NCI-H2107 (cell line): Measurements from ENCODE around the gene MFSD8.
A peak's percentile ranks its signal among the peaks of the same experiment; 100 is the strongest.
"Not testable (repeated sequence)": the region's sequence is repeated elsewhere in the genome, so short reads cannot be mapped to it uniquely, and the experiment has no call there.

Source experiments
- DNase-seq: peaks from one replicate; lab custom pipeline; 2025; lab: John Stamatoyannopoulos, UW

MFSD8 gene

GRCh38 chr4:127931836-127932235, 33.1 kb downstream of the MFSD8 start:
- not testable (repeated sequence) for DNase-seq

GRCh38 chr4:127930175-127930574, 34.8 kb downstream of the MFSD8 start:
- DNase-seq, result no peak

- not testable (repeated sequence) for DNase-seq
Measured at GRCh38 chr4:127925720-127926119, 39.3 kb downstream of the MFSD8 start.

- no peak for DNase-seq
Measured at GRCh38 chr4:127922226-127922625, 42.7 kb downstream of the MFSD8 start.

- no peak for DNase-seq
Measured at GRCh38 chr4:127920521-127920920, 44.5 kb downstream of the MFSD8 start.

- no peak for DNase-seq
Measured at GRCh38 chr4:127917151-127917550, 47.8 kb downstream of the MFSD8 start.

- DNase-seq, result no peak
Measured at GRCh38 chr4:127916512-127916911, 48.5 kb downstream of the MFSD8 start.

GRCh38 chr4:127905029-127905428, 59.9 kb downstream of the MFSD8 start:
- DNase-seq, result no peak

GRCh38 chr4:127899682-127900081, 65.3 kb downstream of the MFSD8 start:
- DNase-seq, result not testable (repeated sequence)

- DNase-seq, result no peak
Measured at GRCh38 chr4:127896528-127896927, 68.4 kb downstream of the MFSD8 start.

GRCh38 chr4:127896069-127896468, 68.9 kb downstream of the MFSD8 start:
- no peak for DNase-seq

GRCh38 chr4:127889903-127890302, 75.1 kb downstream of the MFSD8 start:
- DNase-seq, result no peak

GRCh38 chr4:127888559-127888958, 76.4 kb downstream of the MFSD8 start:
- no peak for DNase-seq

GRCh38 chr4:127881563-127881864, 83.5 kb downstream of the MFSD8 start:
- DNase-seq, result no peak

GRCh38 chr4:127880763-127881562, 84.0 kb downstream of the MFSD8 start, which contains the start of gene PLK4:
PLK4 (plus strand) TSS chr4:127880893; CDS start chr4:127881135, 242 bp downstream.
- peak; percentile 83 for DNase-seq

GRCh38 chr4:127875791-127876190, 89.2 kb downstream of the MFSD8 start:
- DNase-seq, result no peak

- DNase-seq, result no peak
Measured at GRCh38 chr4:127870688-127871087, 94.3 kb downstream of the MFSD8 start.

- no peak for DNase-seq
Measured at GRCh38 chr4:127870281-127870680, 94.7 kb downstream of the MFSD8 start.

GRCh38 chr4:127868196-127868595, 96.8 kb downstream of the MFSD8 start:
- no peak for DNase-seq
